NCI-H1092 (cell line): ENCODE measurements around the gene S100A4.

ENCODE experiments used
- DNase-seq: peaks from one replicate; lab custom pipeline; 2025; lab: John Stamatoyannopoulos, UW

Gene S100A4

DNA sequence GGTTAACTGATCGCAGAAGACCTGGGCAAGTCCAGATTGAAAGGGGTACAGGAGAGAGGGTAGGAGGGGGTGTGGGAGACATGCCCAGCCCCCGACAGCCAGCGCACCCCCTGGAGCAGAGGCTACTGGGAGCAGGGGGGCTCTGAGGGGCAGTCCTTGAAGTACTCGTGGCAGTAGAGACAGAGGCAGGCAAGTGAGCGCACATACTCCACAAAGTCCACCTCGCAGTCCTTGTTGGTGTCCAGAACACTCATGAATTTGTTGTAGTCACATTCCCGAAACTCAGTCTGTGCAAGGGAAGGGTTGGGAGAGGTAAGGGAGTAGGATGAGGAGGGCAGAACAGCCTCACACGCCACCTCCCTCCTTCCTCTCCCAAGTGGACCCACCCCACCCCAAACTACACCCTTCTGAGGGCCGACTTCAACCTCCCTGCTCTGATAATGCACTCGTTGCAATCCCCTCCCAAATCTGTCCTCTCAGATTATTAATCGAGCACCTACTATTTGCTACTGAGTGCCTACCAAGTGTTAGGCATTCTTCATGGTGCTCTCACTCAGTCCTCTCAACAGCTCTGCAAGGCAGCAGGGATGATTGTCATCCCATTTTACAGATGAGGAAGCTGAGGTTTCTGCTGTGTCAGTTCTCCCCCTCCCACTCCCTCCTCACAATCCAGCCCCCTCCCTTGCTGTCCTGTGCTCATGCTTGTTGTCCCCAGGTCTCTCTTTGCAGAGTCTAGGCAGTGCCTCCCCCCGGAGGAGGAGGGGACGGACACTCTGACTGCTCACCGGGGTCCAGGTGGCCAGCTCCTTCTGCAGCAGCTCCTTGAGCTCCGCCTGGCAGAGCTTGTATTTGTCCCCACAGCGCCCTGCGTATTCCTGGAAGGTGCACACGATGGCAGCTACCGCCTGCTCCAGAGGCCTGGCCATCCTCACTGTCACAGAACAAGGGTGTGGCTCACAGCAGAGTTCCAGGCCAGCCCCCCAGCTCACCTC lies 2.2 kb upstream of the S100A4 start:
- no peak for DNase-seq

- no peak for DNase-seq
These were observed 1.4 kb upstream of the S100A4 start for GRCh38 chr1:153546796-153547559.

DNA sequence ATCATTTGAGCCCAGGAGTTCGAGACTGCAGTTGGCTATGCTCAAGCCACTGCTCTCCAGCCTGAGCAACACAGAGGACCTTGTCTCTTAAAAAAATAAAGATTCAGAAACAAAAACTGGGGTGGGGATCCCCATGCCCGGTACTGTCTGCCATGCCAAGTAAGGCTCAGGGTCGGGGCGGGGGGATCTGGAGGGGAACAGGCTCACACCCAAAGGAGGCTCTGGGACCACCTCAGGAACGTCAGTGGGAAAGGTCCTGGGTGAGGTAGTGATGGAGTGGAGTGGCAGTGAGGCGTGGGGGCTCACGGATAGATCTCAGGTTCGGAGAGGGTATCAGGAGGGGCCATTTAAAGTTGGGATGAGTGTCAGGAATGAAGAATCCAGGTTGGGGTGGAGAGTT lies 765 bp upstream of the S100A4 start:
- no peak for DNase-seq

- DNase-seq = no peak
These were observed 1.0 kb downstream of the S100A4 start for GRCh38 chr1:153544453-153545066.

GRCh38 chr1:153543736-153544135 lies 1.9 kb downstream of the S100A4 start:
- no peak for DNase-seq

DNA sequence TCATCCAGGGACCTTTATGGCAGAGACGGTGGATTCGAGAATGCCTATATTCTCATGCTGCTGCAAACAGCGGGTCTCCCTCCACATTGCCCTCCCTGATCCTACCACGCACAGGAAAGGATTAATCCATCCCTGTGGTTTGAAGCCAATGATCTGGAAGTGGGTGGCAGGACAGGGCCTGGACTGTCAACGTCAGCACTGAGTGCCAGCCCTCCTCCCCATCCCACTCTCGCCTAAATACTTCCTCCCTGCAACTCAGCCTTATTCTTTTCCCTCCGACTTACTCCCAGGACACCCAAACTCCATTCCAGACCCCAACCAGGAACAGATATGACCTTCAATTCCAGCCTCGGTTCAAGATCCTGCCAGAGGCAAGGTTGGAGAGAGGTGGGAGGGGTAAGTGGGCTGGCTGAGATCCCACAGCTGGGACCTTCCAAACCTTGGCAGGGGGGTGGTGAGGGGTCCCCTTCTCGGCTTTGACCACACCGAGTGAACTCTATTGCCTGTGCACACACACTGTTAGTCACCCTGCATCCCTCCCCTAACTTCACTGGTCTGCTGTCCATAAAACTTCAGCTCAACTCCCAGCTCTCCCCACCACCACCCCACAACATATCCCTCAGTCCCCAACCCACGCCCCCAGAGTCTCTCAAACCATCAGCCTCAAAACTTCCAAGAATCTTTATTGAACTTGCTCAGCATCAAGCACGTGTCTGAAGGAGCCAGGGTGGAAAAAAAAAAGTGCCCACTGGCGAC lies 2.5 kb downstream of the S100A4 start:
- DNase-seq = no peak

GRCh38 chr1:153541641-153542590 lies 3.7 kb downstream of the S100A4 start:
- DNase-seq = no peak

DNA sequence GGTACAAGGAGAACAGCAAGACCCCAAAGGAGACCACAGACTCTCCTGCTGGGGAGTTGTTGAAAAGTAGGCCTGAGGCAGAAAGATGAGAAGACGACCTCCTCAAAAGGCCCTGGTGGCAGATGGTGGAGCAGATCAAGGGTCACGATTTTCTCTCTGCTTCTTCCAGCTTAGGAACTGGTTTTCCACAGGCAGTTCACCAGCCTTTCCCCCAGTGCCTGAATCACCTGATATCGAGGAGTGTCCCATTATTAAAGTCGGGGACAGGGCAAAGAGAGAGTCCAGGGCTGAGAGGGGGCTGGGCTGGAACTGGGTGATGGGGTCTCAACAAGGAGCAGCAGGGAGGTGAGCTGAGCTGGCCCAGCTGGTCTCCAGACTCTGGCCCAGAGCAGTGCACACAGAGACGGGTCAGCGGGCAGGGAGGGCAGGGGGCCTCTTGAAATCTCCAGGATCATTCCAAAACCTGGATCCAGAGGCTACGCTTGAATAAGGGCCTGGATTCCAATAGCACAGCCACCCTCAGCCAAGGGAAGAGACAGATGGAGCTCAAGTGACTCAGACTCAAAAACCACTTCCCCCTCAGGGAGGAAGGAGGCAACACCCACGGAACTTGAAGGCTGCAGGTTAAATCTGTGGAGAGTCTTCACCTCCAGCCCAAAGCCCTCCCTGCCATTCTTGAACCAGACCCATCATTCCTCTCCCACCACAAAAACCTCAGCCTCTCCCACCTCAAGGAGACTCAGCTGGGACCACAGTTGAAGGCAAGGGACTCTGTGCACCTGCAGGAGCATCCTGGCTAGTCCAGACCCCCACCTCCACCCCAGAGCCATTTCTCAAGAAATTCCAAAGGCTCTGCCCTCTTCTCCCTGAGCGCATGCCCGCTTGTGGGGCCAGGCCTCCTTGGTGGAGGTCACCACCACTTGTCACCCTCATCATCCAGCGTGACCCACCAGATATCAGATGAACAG lies 4.9 kb downstream of the S100A4 start, which contains the start of gene S100A5:
S100A5 (minus strand) TSS at position 541 of the 968 bp plus-strand sequence. CDS start 743 bp downstream, outside the sequence.
- DNase-seq = no peak

- no peak for DNase-seq
These were observed 6.1 kb downstream of the S100A4 start for GRCh38 chr1:153539395-153540093.

DNA sequence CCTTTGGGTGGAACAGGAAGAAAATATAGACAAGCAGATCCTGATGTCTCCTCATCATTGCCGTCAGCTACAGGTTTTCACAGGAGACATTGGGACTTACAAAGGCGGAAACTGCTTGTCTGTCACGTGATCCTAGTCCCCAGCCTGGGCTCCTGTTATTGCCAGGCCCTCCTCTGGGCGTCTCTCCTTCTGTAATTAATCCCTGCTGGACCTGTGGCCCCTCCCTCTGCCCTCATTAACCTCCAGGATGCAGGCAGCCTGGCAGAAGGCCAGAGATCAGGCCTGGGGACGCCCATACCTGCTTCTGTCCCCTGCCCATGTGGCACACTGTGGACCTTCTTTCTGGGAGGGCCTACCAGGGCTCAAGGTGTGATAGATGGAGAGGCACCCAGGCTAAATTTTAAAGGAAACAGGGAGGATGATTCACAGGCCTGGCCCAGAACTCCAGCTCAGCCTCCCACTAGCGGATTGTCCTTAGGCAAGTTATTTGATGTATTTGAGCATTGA lies 7.2 kb downstream of the S100A4 start:
- no peak for DNase-seq

DNA sequence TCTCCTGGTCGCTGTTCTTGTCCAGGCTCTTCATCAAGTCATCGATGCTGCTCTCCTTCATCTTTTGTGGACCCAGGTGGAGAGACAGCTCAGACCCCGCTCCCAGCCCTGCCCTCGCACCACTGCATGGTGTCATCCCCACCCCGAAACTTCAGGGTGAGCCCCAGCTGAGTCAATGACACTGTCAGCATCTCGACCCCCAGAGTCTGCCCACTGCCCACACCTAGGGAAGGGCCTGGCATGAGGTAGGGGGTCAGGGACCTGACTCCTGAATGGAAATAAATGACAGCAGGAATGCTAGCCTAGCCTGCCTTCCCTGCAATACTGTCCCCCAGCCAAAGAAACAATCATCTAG lies 8.3 kb downstream of the S100A4 start:
- DNase-seq = no peak

DNA sequence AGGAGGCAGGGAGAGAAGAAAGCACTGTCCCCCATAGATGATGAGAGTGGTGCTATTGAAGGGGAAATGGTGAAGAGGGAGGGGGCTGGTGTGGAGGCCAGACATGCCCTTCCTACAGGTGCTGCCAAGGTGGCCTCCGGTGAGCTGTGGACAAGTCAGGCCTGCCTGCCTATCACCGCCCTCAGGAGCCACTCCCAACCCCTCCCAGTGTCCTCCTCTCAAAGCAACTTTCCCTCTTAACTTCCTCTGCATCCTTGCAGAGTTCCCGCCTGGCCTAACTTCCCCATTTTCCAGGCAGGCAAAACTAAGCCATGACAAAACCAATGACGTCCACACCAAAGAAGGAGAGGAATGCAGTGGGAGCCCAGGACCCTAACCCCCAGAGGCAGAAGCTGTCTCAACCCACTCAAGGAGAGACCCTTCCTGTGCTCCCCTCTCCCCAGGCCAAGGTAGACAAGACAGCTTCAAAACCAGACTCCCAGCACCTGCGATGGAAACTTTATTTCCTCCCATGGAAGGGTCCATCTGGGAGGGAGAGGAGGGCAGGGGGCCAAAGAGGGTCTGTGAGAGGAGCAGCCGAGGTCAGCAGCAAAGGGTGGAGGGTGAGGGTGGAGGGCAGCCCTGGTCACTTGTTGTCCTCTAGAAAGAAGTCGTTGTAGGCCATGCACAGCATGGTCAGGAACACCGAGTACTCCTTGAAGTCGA lies 8.8 kb downstream of the S100A4 start:
- no peak for DNase-seq

DNA sequence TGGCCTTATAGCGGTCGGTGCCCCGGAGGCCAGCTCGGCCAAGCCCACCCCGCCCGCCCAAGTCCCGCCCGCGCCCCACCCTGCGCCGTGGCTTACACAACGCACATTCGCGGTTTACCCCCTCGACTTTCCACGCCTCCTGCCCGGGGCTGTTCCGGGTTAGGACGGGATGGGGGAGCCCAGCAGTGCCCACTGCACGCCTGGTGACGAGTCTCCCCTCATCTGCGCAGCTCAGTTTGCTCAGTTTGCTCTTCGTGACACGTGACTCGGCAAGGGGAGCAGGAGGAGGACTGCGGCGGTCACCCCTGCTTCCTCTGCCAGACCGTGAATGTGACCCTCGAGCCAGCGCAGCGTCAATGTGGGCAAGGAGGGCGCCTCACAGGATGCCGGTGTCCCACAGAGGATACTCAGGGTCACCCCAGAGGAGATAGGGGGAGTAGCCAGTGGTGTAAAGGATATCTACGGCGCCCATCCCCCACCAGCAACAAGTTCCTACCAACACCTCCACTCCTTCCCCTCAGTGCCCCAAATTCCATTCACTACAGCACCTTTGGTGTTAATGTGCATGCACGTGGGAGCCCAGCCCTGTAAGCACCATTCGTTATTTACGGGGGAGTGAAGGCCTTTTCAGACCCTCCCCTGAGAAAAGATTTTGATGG lies 9.5 kb downstream of the S100A4 start:
- DNase-seq = peak; percentile 50

- no peak for DNase-seq
These were observed 10.2 kb downstream of the S100A4 start, which contains the start of gene S100A6 for GRCh38 chr1:153535242-153536011. Gene S100A6 (minus strand): TSS chr1:153535991. CDS start chr1:153535339, 652 bp downstream.

- no peak for DNase-seq
These were observed 10.7 kb downstream of the S100A4 start for GRCh38 chr1:153534925-153535241.

DNA sequence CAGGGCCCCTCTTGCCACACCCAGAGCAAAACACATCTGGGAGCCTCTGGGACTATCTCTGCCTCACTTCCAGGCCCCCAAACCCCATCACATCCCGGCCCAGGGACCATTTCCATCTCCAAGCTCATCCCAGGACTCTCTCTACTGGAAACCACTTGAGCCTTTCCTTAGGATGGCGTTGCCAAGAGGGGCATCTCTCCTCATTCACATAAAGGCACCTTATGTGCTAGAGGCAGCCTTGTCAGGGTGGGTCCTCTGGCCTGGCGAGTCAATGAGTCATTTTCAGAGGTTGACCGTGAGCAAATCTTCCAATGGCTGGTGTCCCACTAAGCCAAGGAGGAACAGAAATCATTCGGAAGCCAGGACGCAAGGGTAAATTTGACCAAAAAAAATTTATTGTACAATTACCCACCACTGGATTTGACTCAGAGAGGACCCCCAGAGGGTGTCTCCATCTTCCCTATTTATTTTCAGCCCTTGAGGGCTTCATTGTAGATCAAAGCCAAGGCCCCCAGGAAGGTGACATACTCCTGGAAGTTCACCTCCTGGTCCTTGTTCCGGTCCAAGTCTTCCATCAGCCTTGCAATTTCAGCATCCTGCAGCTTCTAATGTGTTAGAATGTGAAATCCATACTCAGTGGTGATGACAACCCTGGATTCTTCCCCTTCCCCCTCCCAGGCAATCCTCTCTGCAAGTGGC lies 11.2 kb downstream of the S100A4 start:
- DNase-seq = no peak
